ENCODE measurements around the gene SYT2. TPM values are rescaled to one million over a fixed set of nuclear protein-coding genes. Genes with fewer than 3 reads are reported as not detected.

The SYT2 gene
- total RNA-seq, 1 donor from 2014 or later, result not detected

DNA sequence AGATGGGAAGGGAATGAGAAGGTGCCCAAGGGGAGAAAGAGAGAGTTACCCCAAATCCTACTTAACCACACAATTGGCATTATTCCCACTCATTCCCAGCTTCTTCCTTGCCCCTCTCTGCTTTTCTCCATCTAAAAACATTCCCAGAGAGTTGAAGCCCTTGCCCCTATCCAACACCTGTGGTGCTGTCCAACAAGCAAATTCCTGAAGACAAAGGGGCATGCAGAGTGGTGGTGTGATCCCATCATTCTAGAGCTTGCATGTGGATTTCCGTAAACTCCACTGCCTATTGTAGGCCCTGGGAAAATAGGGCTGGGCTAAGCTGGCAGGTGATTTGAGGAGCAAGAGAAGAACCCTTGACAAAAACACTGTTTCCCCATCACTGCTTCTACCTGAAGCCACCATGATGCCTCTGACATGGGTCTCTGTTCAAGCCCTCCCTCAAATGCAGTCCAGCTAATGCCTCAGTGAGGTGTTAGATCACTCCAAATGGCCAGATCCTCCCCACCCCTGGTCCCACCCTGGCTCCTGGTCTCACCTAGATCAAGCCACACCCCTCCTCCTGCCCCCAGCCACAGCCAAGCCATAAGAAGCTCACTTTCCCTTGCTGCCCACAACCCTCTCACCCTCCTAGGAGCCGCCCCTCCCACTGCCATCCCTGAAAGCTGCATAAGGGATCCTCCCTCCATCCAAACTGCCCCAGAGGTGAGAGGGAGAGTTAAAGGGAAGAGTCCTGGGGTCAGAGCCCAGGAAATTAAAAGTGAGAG is 29.5 kb downstream of the SYT2 start:
- TF ChIP-seq, protein P1, sequence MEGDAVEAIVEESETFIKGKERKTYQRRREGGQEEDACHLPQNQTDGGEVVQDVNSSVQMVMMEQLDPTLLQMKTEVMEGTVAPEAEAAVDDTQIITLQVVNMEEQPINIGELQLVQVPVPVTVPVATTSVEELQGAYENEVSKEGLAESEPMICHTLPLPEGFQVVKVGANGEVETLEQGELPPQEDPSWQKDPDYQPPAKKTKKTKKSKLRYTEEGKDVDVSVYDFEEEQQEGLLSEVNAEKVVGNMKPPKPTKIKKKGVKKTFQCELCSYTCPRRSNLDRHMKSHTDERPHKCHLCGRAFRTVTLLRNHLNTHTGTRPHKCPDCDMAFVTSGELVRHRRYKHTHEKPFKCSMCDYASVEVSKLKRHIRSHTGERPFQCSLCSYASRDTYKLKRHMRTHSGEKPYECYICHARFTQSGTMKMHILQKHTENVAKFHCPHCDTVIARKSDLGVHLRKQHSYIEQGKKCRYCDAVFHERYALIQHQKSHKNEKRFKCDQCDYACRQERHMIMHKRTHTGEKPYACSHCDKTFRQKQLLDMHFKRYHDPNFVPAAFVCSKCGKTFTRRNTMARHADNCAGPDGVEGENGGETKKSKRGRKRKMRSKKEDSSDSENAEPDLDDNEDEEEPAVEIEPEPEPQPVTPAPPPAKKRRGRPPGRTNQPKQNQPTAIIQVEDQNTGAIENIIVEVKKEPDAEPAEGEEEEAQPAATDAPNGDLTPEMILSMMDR (conservative IDR thresholded peaks at IDR 0.05; ENCODE audit: low read depth, low read length), result no peak
- H3K4me3 ChIP-seq (ENCODE audit: low read depth, low read length), result no peak overlapping the region
- DNase-seq (ENCODE audit: low read depth), result no peak

DNA sequence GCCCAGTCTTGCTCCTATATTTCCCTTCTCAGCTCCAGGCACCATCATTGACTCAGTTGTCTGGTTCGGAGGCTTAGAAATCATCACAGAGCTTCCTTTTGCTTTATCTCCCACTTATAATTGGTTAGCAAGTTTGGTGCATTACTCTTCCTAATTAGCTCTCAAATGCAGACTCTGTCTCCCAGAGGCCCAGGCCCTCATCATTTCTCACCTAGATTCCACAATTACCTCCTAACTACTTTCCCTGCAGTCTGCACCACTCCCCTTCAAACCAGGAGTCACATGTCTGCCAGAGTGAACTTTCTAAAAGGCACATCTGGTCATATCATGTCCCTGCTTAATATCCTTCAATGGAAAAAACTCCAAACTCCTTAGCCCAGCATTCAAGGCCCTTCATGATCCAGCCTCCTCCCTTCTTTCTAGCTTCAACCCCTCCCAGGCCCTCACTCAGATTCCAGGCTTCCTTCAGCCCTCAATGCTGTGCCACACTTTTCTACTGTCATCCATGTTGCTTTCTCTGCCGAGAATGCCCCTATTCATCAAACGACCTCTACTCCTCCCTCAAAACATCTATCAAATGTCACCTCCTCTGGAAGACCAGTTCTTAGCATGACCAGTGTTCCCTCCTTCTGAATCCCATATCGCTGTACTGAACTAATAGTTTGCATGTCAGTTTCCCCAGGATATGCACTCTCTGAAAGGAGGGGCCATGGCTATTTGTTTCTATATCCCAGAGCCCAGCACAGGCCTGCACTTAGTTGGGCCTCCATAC is 30.7 kb downstream of the SYT2 start:
- no peak for DNase-seq (ENCODE audit: low read depth)
- H3K4me3 ChIP-seq (ENCODE audit: low read depth, low read length), result no peak overlapping the region
- TF ChIP-seq, protein P1 (conservative IDR thresholded peaks at IDR 0.05; ENCODE audit: low read depth, low read length), result no peak

DNA sequence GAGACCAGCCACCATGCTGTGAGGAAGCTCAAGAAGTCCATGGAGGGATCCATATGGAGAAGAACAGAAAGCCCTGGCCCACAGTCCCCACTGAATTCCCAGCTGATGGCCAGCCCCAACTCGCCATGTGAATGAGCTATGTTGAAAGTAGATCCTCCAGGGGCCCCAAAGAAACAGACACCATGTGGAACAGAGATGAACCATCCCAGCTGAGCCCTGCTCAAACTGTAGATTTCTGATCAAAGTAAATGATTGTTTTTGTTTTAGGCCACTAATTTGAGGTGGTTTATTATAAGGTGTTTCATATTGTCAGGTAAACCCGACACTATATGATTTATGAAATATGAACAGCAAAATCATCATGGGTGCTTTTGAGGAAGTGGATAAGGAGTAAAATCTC is 32.8 kb downstream of the SYT2 start:
- TF ChIP-seq, protein P1 (conservative IDR thresholded peaks at IDR 0.05; ENCODE audit: low read depth, low read length), result no peak

DNA sequence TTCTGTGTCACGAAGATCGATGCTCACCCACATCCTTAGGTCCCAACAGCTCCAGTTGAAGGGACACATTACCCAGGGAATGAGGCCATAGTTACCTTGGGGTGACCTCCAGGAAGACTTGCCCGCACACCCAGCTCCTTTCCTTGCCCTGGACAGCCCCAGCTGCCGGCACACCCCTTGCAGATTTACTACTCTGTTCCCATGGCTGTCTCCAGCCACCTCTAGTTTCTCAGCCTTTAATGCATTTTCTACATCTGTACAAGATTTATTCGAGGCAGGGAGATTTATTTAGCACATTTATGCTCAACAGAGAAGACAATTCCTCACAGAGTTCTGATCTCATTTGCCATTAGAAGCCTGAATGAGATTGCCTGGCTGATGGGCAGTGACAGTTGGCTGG is 36.7 kb downstream of the SYT2 start:
- TF ChIP-seq, protein P1 (conservative IDR thresholded peaks at IDR 0.05; ENCODE audit: low read depth, low read length), result no peak

More for the DNA sequence above, 32.8 kb downstream of the SYT2 start:
- DNase-seq (ENCODE audit: low read depth), result no peak
- H3K4me3 ChIP-seq (ENCODE audit: low read depth, low read length), result no peak overlapping the region

DNA sequence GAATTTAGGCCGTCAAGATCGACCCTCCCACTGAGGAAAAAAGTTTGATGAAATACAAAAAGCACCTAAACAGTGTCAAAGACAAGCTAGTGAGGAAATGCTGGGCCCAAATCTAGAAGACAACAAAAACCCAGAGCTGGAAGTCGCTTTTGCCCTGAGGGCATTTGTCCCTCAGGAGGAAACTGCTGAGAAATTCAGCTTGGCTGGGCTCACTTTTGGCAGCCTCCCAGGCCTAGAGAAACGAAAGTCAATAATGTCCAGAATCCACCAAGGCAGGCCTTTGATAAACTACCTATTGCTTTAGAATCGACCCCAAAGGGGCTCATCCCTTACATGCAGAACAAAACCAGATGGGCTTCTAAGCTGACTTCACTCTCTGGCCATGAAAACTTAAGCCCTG is 38.9 kb downstream of the SYT2 start:
- TF ChIP-seq, protein P1 (conservative IDR thresholded peaks at IDR 0.05; ENCODE audit: low read depth, low read length), result no peak
- DNase-seq (ENCODE audit: low read depth), result no peak

More for the DNA sequence above, 36.7 kb downstream of the SYT2 start:
- DNase-seq (ENCODE audit: low read depth), result no peak
- no peak overlapping the region for H3K4me3 ChIP-seq (ENCODE audit: low read depth, low read length)

DNA sequence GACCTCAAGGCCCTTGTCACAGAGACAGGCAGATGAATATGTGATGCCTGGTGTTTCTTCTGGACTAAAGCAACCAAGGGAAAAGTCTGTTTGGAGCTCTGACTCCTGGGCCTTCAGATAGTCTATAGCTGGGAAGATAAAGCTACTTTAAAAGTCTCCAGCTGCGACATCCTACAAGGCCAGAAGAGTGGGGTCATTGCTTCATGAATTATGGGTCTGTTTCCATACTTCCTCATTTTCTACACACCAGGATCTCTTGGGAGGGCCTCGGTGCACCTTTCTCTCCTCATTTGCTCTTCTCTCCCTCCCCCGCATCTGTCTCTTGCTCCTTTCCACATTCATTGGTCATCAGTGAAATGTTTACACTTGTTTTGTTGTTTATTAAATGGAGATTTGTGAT is 44.8 kb downstream of the SYT2 start:
- no peak for DNase-seq (ENCODE audit: low read depth)
- TF ChIP-seq, protein P1 (conservative IDR thresholded peaks at IDR 0.05; ENCODE audit: low read depth, low read length), result no peak

More for the DNA sequence above, 38.9 kb downstream of the SYT2 start:
- no peak overlapping the region for H3K4me3 ChIP-seq (ENCODE audit: low read depth, low read length)

More for the DNA sequence above, 44.8 kb downstream of the SYT2 start:
- H3K4me3 ChIP-seq (ENCODE audit: low read depth, low read length), result no peak overlapping the region

Measured in epithelial cell of proximal tubule (primary cell).